Activated CD4-positive, alpha-beta T cell treated with anti-CD3 and anti-CD28 coated beads for 36 hours (primary cell): ENCODE measurements around the gene ITM2B. TPM values are rescaled to one million over a fixed set of nuclear protein-coding genes. Genes with fewer than 3 reads are reported as not detected.
A peak's percentile ranks its signal among the peaks of the same experiment; 100 is the strongest.

Experiments
- ATAC-seq: fragments of 200-7000 bp; cut with Tn5 transposase; one replicate; pipeline ENCODE4 v1.10.0; 2021; ENCODE audit warnings: mild to moderate bottlenecking, moderate library complexity
- CTCF ChIA-PET: fragments of 350-600 bp; sonication (Branson Sonifier 250); formaldehyde crosslinking; loops from one replicate; lab custom pipeline; 2021; ENCODE audit warnings: antibody characterized with exemption; lab: Charles Lee
- POLR2A ChIA-PET: fragments of 350-600 bp; sonication (Branson Sonifier 250); formaldehyde crosslinking; loops from one replicate; lab custom pipeline; 2021; ENCODE audit warnings: antibody characterized with exemption, inconsistent platforms; lab: Charles Lee
- DNase-seq: peaks from one replicate; pipeline ENCODE4 v3.0.0-alpha.2; 2020
- H3K27ac Mint-ChIP-seq: one replicate; pipeline ENCODE4 v1.8.0; 2021; ENCODE audit warnings: mixed read lengths
- H3K27me3 Mint-ChIP-seq: one replicate; pipeline ENCODE4 v1.8.0; 2021; ENCODE audit warnings: mixed read lengths
- H3K36me3 Mint-ChIP-seq: one replicate; pipeline ENCODE4 v1.8.0; 2021; ENCODE audit warnings: low read depth, mixed read lengths
- H3K4me1 Mint-ChIP-seq: one replicate; pipeline ENCODE4 v1.8.0; 2021; ENCODE audit warnings: mixed read lengths
- H3K4me3 Mint-ChIP-seq: one replicate; pipeline ENCODE4 v1.8.0; 2021; ENCODE audit warnings: mild to moderate bottlenecking, moderate library complexity, mixed read lengths
- H3K9me3 Mint-ChIP-seq: one replicate; pipeline ENCODE4 v1.8.0; 2021; ENCODE audit warnings: low read depth, mixed read lengths
- intact Hi-C, 2 experiments: fragments of 100-400 bp; cut with DNase I in 1 of 2; cut with micrococcal nuclease in 1 of 2; formaldehyde crosslinking; loops; one replicate each; pipeline versions ENCODE4 v1.14.2 to v1.15.1; 2022 to 2024; cut with DNase I, micrococcal nuclease
- total RNA-seq, 2 experiments: library from RNA; stranded (reverse); gene quantifications; one replicate each; pipeline ENCODE4 v1.2.3, GENCODE V29; 2021

Gene ITM2B
- total RNA-seq, result 10 to 100 TPM; 67.0 to 96.5 TPM

GRCh38 chr13:48233046-48233888 lies at the start of gene ITM2B:
ITM2B (plus strand) TSS chr13:48233206; CDS start chr13:48233361, 155 bp downstream.
- Mint-ChIP-seq H3K27ac (peak within 1 kb of the TSS; percentile 89), H3K9me3 (no peaks in the 10 kb centered on the region), H3K36me3 (peaks cover 2% of the 10 kb centered on the region), H3K4me3 (peak within 1 kb of the TSS; percentile 84), H3K4me1 (peaks cover 56% of the 10 kb centered on the region), H3K27me3 (peaks cover 2% of the 10 kb centered on the region)
- peak; percentile 71 for ATAC-seq
- peak; percentile 78 for DNase-seq
- ChIA-PET POLR2A (interaction anchor here (0.9 to 1.3 kb wide), 3 partner anchors 13 to 196 kb away, joined by 3 to 6 read pairs (median 3); partner anchors contain the start of gene NUDT15), CTCF (interaction anchor here (0.5 to 1.5 kb wide), 7 partner anchors 12 to 196 kb away, joined by 3 to 4 read pairs (median 3); partner anchors contain the start of gene NUDT15)
- intact Hi-C loops, result loop anchor here (1.0 to 5.0 kb wide), 9 partner anchors 12 to 744 kb away; partner anchors contain the start of genes MED4 (in 1 of the 2), NUDT15 (in 1 of the 2) and RB1 (in 1 of the 2)

- CTCF ChIA-PET, result interaction anchor here (0.9 to 1.4 kb wide), 3 partner anchors 28 to 396 kb away, joined by 3 to 4 read pairs (median 4); no protein-coding TSS in a partner anchor
- H3K4me3 Mint-ChIP-seq, result no peak overlapping the region
- H3K27me3 Mint-ChIP-seq, result no peaks in the 10 kb centered on the region
- peak overlapping the region; percentile 9 for H3K27ac Mint-ChIP-seq
- DNase-seq (no peak), ATAC-seq (no peak)
- intact Hi-C loops, result loop anchor here in 1 of 2 experiments (2.0 kb wide), 1 partner anchor 49 kb away; the partner anchor contains the start of gene ITM2B
- H3K36me3 Mint-ChIP-seq, result no peaks in the 10 kb centered on the region
- POLR2A ChIA-PET, result no interaction called here
- H3K9me3 Mint-ChIP-seq, result no peaks in the 10 kb centered on the region
- peaks cover 59% of the 10 kb centered on the region for H3K4me1 Mint-ChIP-seq
Measured at GRCh38 chr13:48184260-48184659, 48.7 kb upstream of the ITM2B start.

- H3K36me3 Mint-ChIP-seq, result no peaks in the 10 kb centered on the region
- POLR2A ChIA-PET, result interaction anchor here (0.6 to 1.1 kb wide), 2 partner anchors 9 to 50 kb away, joined by 3 to 6 read pairs; no protein-coding TSS in a partner anchor
- no peak for DNase-seq
- CTCF ChIA-PET, result interaction anchor here (0.6 to 1.4 kb wide), 5 partner anchors 27 to 395 kb away, joined by 3 to 4 read pairs (median 4); no protein-coding TSS in a partner anchor
- no peak overlapping the region for H3K27ac Mint-ChIP-seq
- no peak for ATAC-seq
- no peak overlapping the region for H3K4me3 Mint-ChIP-seq
- H3K9me3 Mint-ChIP-seq, result no peaks in the 10 kb centered on the region
- H3K27me3 Mint-ChIP-seq, result no peaks in the 10 kb centered on the region
- peaks cover 59% of the 10 kb centered on the region for H3K4me1 Mint-ChIP-seq
- intact Hi-C loops, result loop anchor here (2.0 to 5.0 kb wide), 2 partner anchors 48 to 58 kb away; partner anchors contain the start of gene ITM2B (in 1 of the 2)
Measured at GRCh38 chr13:48185018-48185417, 48.0 kb upstream of the ITM2B start.

DNA sequence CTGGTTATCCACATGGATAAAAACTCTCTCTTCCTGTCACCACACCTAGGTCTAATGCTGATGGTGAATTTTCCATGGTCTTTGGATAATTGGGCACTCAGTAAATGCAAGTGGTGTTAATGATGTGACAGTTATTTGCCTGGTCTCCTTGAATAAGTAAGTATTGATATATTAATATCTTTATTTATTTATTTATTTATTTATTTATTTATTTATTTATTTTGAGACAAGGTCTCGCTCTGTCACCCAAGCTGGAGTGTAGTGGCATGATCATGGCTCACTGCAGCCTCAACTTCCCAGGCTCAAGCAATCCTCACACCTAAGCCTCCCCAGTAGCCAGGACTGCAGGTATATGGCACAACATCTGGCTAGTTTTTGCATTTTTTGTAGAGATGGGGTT lies 46.3 kb upstream of the ITM2B start:
- intact Hi-C loops, result loop anchor here (1.0 to 5.0 kb wide), 4 partner anchors 24 to 59 kb away; no protein-coding TSS in a partner anchor
- Mint-ChIP-seq H3K27me3 (no peaks in the 10 kb centered on the region), H3K9me3 (no peaks in the 10 kb centered on the region), H3K36me3 (no peaks in the 10 kb centered on the region), H3K4me1 (peaks cover 56% of the 10 kb centered on the region), H3K4me3 (no peak overlapping the region), H3K27ac (no peak overlapping the region)
- no peak for ATAC-seq
- POLR2A ChIA-PET, result no interaction called here
- no peak for DNase-seq
- CTCF ChIA-PET, result no interaction called here

- Mint-ChIP-seq H3K27me3 (no peaks in the 10 kb centered on the region), H3K4me1 (peaks cover 53% of the 10 kb centered on the region), H3K27ac (no peak overlapping the region), H3K36me3 (no peaks in the 10 kb centered on the region), H3K9me3 (no peaks in the 10 kb centered on the region), H3K4me3 (no peak overlapping the region)
- ATAC-seq (no peak), DNase-seq (no peak)
- POLR2A ChIA-PET, result no interaction called here
- CTCF ChIA-PET, result no interaction called here
- intact Hi-C loops, result loop anchor here in 1 of 2 experiments (5.0 kb wide), 1 partner anchor 61 kb away; no protein-coding TSS in a partner anchor
Measured at GRCh38 chr13:48188131-48188530, 44.9 kb upstream of the ITM2B start.

DNA sequence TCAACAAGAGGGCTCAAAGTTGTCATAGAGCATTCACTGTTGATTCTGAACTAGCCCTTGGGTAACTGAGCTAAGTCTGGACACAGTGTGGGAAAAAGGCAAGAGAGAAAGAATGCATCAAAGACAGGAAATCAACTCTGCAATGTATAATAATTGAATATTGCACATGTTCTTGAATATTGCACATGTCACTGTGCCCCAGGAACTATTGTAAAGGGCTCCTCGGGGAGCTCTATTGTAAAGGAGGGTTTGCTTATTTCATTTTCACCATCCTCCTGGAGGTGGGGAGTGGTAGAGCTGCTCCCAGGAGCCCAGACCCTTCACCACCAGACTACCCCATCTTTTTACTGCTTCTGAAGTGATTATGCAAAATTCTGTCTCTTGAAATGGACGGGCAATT lies 44.4 kb upstream of the ITM2B start:
- H3K27me3 Mint-ChIP-seq, result no peaks in the 10 kb centered on the region
- no peak overlapping the region for H3K4me3 Mint-ChIP-seq
- no peaks in the 10 kb centered on the region for H3K36me3 Mint-ChIP-seq
- CTCF ChIA-PET, result interaction anchor here (0.6 to 1.3 kb wide), 3 partner anchors 10 to 87 kb away, joined by 3 read pairs; no protein-coding TSS in a partner anchor
- intact Hi-C loops, result loop anchor here in 1 of 2 experiments (5.0 kb wide), 1 partner anchor 61 kb away; no protein-coding TSS in a partner anchor
- no peak for DNase-seq
- no peaks in the 10 kb centered on the region for H3K9me3 Mint-ChIP-seq
- no peak for ATAC-seq
- POLR2A ChIA-PET, result no interaction called here
- H3K27ac Mint-ChIP-seq, result no peak overlapping the region
- peaks cover 54% of the 10 kb centered on the region for H3K4me1 Mint-ChIP-seq

DNA sequence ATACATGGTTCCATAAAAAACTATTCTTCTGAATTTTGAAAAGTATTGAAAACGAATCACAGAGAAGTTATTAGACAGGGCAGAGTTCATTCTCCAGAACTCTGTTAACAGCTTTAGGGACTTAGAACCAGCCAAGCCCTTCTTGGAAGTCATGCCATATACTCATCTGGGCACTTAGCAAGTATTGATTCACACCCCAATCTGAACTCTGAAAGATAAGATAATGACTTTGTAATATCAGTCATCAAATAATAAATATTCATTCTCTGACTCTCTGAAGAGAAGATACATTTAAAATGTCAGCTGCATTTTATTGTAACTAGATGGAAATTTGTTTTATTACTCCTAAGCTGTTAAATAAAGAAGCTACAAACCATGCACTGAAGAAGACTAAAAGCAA lies 43.8 kb upstream of the ITM2B start:
- Mint-ChIP-seq H3K4me1 (peaks cover 53% of the 10 kb centered on the region), H3K9me3 (no peaks in the 10 kb centered on the region), H3K4me3 (no peak overlapping the region), H3K27me3 (no peaks in the 10 kb centered on the region), H3K27ac (no peak overlapping the region), H3K36me3 (no peaks in the 10 kb centered on the region)
- DNase-seq (no peak), ATAC-seq (no peak)
- POLR2A ChIA-PET, result no interaction called here
- intact Hi-C loops, result loop anchor here in 1 of 2 experiments (5.0 kb wide), 1 partner anchor 62 kb away; no protein-coding TSS in a partner anchor
- CTCF ChIA-PET, result interaction anchor here (1.0 to 1.6 kb wide), 3 partner anchors 10 to 27 kb away, joined by 3 read pairs; no protein-coding TSS in a partner anchor

DNA sequence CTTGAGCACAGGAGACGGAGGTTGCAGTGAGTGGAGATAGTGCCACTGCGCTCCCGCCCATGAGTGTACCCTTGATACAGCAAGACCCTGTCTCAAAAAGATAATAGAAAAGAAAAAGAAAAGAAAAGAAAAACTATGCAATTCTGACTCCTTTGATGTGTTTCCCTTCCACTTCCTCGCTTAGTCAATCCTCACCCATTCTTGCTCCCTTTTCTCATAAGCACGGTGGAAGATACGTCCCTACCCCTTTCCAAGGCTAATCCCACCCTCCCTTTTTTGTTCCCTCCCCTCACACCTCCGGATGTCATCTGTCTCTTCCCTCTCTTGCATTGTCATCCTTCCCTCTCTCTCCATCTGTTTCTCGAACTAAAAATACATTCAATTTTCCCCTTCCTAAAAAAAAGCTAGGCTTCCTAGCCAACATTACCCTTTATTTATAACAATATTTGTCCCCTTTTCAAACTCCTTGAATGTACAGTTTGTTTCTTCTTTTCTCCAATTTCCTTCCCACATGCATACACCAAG lies 40.5 kb upstream of the ITM2B start:
- DNase-seq, result no peak
- ChIA-PET POLR2A (no interaction called here), CTCF (interaction anchor here (0.7 kb wide), 1 partner anchor 354 kb away, joined by 3 read pairs; no protein-coding TSS in a partner anchor)
- ATAC-seq, result no peak
- Mint-ChIP-seq H3K9me3 (no peaks in the 10 kb centered on the region), H3K4me1 (peaks cover 35% of the 10 kb centered on the region), H3K4me3 (no peak overlapping the region), H3K27me3 (no peaks in the 10 kb centered on the region), H3K36me3 (no peaks in the 10 kb centered on the region), H3K27ac (no peak overlapping the region)
- intact Hi-C loops, result no loop called here

GRCh38 chr13:48194379-48194754 lies 38.6 kb upstream of the ITM2B start:
- intact Hi-C loops, result no loop called here
- Mint-ChIP-seq H3K27me3 (no peaks in the 10 kb centered on the region), H3K4me1 (peaks cover 22% of the 10 kb centered on the region), H3K36me3 (no peaks in the 10 kb centered on the region), H3K9me3 (no peaks in the 10 kb centered on the region), H3K4me3 (no peak overlapping the region), H3K27ac (no peak overlapping the region)
- ChIA-PET CTCF (interaction anchor here (0.7 kb wide), 1 partner anchor 12 kb away, joined by 5 read pairs; no protein-coding TSS in a partner anchor), POLR2A (interaction anchor here (0.6 kb wide), 1 partner anchor 9 kb away, joined by 3 read pairs; no protein-coding TSS in a partner anchor)
- no peak for ATAC-seq
- DNase-seq, result no peak

GRCh38 chr13:48199404-48199946 lies 33.5 kb upstream of the ITM2B start:
- no peak overlapping the region for H3K4me3 Mint-ChIP-seq
- no peak overlapping the region for H3K27ac Mint-ChIP-seq
- H3K9me3 Mint-ChIP-seq, result peaks cover 2% of the 10 kb centered on the region
- no peaks in the 10 kb centered on the region for H3K27me3 Mint-ChIP-seq
- H3K36me3 Mint-ChIP-seq, result no peaks in the 10 kb centered on the region
- intact Hi-C loops, result no loop called here
- POLR2A ChIA-PET, result no interaction called here
- DNase-seq (no peak), ATAC-seq (no peak)
- CTCF ChIA-PET, result interaction anchor here (1.0 kb wide), 1 partner anchor 11 kb away, joined by 3 read pairs; no protein-coding TSS in a partner anchor
- peaks cover 11% of the 10 kb centered on the region for H3K4me1 Mint-ChIP-seq
